ENCODE results near the gene FAM193B.

Gene FAM193B

GRCh38 chr5:177554474-177555111, at the start of gene FAM193B:
TSS of gene FAM193B (minus strand) at chr5:177554563. CDS start at chr5:177554458, 105 bp downstream.
- intact Hi-C loops (cut with DNase I) = loop anchor here (2.0 to 5.0 kb wide), 2 partner anchors 38 kb away; partner anchors contain the start of genes DDX41 and TMED9
- peak; percentile 93 to 98 (median 96) for DNase-seq

- intact Hi-C loops (cut with DNase I) = no loop called here
- DNase-seq = no peak
Measured at GRCh38 chr5:177604116-177604521, 49.8 kb upstream of the FAM193B start.

GRCh38 chr5:177603631-177604030, 49.3 kb upstream of the FAM193B start:
- intact Hi-C loops (cut with DNase I) = no loop called here
- DNase-seq = peak in 1 of 42 donors; percentile 10

- no peak for DNase-seq
Measured at GRCh38 chr5:177602458-177602830, 48.1 kb upstream of the FAM193B start.

GRCh38 chr5:177601577-177602457, 47.5 kb upstream of the FAM193B start:
- DNase-seq = peak in 1 of 42 donors; percentile 30

More at GRCh38 chr5:177602458-177602830, 48.1 kb upstream of the FAM193B start:
- intact Hi-C loops (cut with DNase I) = no loop called here

GRCh38 chr5:177601126-177601525, 46.8 kb upstream of the FAM193B start:
- intact Hi-C loops (cut with DNase I) = no loop called here
- peak in 1 of 42 donors; percentile 41 for DNase-seq

More at GRCh38 chr5:177601577-177602457, 47.5 kb upstream of the FAM193B start:
- intact Hi-C loops (cut with DNase I) = no loop called here

GRCh38 chr5:177600508-177601018, 46.2 kb upstream of the FAM193B start:
- DNase-seq = peak in 6 of 42 donors; percentile 21 to 40 (median 28)
- intact Hi-C loops (cut with DNase I) = no loop called here

- DNase-seq = peak; percentile 51 to 93 (median 86)
- intact Hi-C loops (cut with DNase I) = no loop called here
Measured at GRCh38 chr5:177599731-177600507, 45.6 kb upstream of the FAM193B start, which contains the start of gene B4GALT7. TSS of gene B4GALT7 (plus strand) at chr5:177600132. CDS start at chr5:177600211, 79 bp downstream.

- intact Hi-C loops (cut with DNase I) = no loop called here
- peak in 8 of 42 donors; percentile 23 to 57 (median 34) for DNase-seq
Measured at GRCh38 chr5:177598477-177598876, 44.1 kb upstream of the FAM193B start.

- intact Hi-C loops (cut with DNase I) = no loop called here
Measured at GRCh38 chr5:177596775-177597238, 42.4 kb upstream of the FAM193B start.

GRCh38 chr5:177595991-177596774, 41.8 kb upstream of the FAM193B start:
- intact Hi-C loops (cut with DNase I) = no loop called here
- DNase-seq = peak in 1 of 42 donors; percentile 4

More at GRCh38 chr5:177596775-177597238, 42.4 kb upstream of the FAM193B start:
- DNase-seq = peak in 1 of 42 donors; percentile 19

GRCh38 chr5:177595026-177595585, 40.7 kb upstream of the FAM193B start:
- DNase-seq = no peak
- intact Hi-C loops (cut with DNase I) = no loop called here

GRCh38 chr5:177594071-177594470, 39.7 kb upstream of the FAM193B start:
- intact Hi-C loops (cut with DNase I) = loop anchor here (5.0 kb wide), 1 partner anchor 42 kb away; the partner anchor contains the start of gene FAM193B
- DNase-seq = peak in 1 of 42 donors; percentile 2

- peak in 1 of 42 donors; percentile 22 for DNase-seq
- intact Hi-C loops (cut with DNase I) = loop anchor here (5.0 kb wide), 1 partner anchor 41 kb away; the partner anchor contains the start of gene FAM193B
Measured at GRCh38 chr5:177593511-177593910, 39.1 kb upstream of the FAM193B start.

GRCh38 chr5:177592905-177593304, 38.5 kb upstream of the FAM193B start:
- intact Hi-C loops (cut with DNase I) = loop anchor here (5.0 kb wide), 1 partner anchor 41 kb away; the partner anchor contains the start of gene FAM193B
- DNase-seq = peak in 1 of 42 donors; percentile 31

GRCh38 chr5:177592010-177592834, 37.9 kb upstream of the FAM193B start, which contains the start of gene TMED9:
TSS of gene TMED9 (plus strand) at chr5:177592203. CDS start at chr5:177592215, 12 bp downstream.
- DNase-seq = peak; percentile 70 to 95 (median 88)
- intact Hi-C loops (cut with DNase I) = loop anchor here (5.0 kb wide), 1 partner anchor 40 kb away; the partner anchor contains the start of gene FAM193B

All from head of caudate nucleus (tissue), 42 donors.